ENCODE measurements around the gene ABHD1. TPM values are rescaled to one million over a fixed set of nuclear protein-coding genes. Genes with fewer than 3 reads are reported as not detected.
A peak's percentile ranks its signal among the peaks of the same experiment; 100 is the strongest.

ABHD1 gene
- total RNA-seq, 1 experiment from 2014 or later: 0.46 TPM

DNA sequence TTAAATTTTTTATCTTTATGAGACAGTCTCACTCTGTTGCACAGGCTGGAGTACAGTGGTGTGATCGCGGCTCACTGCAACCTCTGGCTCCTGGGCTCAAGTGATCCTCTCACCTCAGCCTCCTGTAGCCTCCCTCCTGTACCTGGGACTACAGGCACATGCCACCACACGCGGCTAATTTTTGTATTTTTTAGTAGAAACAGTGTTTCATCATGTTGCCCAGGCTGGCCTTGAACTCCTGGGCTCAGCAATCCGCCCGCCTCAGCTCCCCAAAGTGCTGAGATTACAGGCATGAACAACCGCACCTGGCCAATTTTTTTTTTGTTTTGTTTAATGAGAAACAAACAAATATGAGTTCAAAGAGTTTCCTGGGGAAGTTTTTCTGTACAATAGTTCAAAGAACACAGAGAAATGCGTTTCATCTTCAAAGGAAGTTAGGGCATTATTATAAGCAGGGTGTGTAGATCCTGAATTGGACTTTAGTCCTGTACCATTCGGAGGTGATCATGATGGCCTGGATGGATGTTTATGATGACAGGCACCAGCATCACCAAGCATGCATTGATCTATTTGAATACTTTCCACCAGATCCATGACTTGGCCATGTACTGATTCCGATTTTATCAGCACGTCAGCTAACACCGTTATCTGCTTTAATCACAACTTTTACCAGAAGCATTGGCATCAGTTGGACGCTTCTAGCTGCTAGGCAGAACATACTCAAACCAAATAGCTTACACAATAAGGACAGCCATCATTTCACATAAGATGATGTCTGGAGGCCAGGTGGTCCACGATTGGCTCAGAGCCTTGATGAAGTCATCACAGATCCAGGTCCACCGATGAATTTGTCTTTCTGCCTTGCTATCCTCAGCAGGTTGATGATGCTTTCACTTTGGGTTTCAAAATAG lies 54.1 kb downstream of the ABHD1 start:
- POLR2A ChIA-PET: no interaction called here
- H3K9me3 ChIP-seq (ENCODE audit: control insufficient read depth, insufficient read depth, low read depth, low read length): no peaks in the 10 kb centered on the region
- no peaks in the 10 kb centered on the region for H3K4me1 ChIP-seq (ENCODE audit: control insufficient read depth, insufficient read depth, low read length)
- H3K27me3 ChIP-seq (ENCODE audit: control insufficient read depth, insufficient read depth, low read length): peaks cover 2% of the 10 kb centered on the region
- no TSS peak for BruUV-seq (replicated peaks)
- CTCF ChIA-PET: interaction anchor here (0.7 kb wide), 1 partner anchor 19 kb away, joined by 3 read pairs; no protein-coding TSS in a partner anchor
- no peaks in the 10 kb centered on the region for H3K36me3 ChIP-seq (ENCODE audit: control insufficient read depth, insufficient read depth, low read length)
- 0 out of 2 replicates have a peak, but pooled peaks have one; percentile 37 for TF ChIP-seq TCF7L2 (IDR thresholded peaks at IDR 0.05; ENCODE audit: low read depth, low read length)
- TF ChIP-seq, protein P1, sequence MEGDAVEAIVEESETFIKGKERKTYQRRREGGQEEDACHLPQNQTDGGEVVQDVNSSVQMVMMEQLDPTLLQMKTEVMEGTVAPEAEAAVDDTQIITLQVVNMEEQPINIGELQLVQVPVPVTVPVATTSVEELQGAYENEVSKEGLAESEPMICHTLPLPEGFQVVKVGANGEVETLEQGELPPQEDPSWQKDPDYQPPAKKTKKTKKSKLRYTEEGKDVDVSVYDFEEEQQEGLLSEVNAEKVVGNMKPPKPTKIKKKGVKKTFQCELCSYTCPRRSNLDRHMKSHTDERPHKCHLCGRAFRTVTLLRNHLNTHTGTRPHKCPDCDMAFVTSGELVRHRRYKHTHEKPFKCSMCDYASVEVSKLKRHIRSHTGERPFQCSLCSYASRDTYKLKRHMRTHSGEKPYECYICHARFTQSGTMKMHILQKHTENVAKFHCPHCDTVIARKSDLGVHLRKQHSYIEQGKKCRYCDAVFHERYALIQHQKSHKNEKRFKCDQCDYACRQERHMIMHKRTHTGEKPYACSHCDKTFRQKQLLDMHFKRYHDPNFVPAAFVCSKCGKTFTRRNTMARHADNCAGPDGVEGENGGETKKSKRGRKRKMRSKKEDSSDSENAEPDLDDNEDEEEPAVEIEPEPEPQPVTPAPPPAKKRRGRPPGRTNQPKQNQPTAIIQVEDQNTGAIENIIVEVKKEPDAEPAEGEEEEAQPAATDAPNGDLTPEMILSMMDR (IDR thresholded peaks at IDR 0.05): no peak
- no peak for TF ChIP-seq POLR2AphosphoS5 (IDR thresholded peaks at IDR 0.05; ENCODE audit: low read depth, low read length)
- no peak for TF ChIP-seq SIN3A (IDR thresholded peaks at IDR 0.05; ENCODE audit: borderline replicate concordance, insufficient read depth, low read depth, low read length)
- TF ChIP-seq, protein P2, sequence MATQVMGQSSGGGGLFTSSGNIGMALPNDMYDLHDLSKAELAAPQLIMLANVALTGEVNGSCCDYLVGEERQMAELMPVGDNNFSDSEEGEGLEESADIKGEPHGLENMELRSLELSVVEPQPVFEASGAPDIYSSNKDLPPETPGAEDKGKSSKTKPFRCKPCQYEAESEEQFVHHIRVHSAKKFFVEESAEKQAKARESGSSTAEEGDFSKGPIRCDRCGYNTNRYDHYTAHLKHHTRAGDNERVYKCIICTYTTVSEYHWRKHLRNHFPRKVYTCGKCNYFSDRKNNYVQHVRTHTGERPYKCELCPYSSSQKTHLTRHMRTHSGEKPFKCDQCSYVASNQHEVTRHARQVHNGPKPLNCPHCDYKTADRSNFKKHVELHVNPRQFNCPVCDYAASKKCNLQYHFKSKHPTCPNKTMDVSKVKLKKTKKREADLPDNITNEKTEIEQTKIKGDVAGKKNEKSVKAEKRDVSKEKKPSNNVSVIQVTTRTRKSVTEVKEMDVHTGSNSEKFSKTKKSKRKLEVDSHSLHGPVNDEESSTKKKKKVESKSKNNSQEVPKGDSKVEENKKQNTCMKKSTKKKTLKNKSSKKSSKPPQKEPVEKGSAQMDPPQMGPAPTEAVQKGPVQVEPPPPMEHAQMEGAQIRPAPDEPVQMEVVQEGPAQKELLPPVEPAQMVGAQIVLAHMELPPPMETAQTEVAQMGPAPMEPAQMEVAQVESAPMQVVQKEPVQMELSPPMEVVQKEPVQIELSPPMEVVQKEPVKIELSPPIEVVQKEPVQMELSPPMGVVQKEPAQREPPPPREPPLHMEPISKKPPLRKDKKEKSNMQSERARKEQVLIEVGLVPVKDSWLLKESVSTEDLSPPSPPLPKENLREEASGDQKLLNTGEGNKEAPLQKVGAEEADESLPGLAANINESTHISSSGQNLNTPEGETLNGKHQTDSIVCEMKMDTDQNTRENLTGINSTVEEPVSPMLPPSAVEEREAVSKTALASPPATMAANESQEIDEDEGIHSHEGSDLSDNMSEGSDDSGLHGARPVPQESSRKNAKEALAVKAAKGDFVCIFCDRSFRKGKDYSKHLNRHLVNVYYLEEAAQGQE (IDR thresholded peaks at IDR 0.05; ENCODE audit: insufficient read depth in 1 of 2, low read depth in 2 of 2, low read length in 1 of 2): no peak
- no peak overlapping the region for H3K4me3 ChIP-seq (ENCODE audit: low read depth in 2 of 2, low read length in 2 of 2)
- no peak for DNase-seq (ENCODE audit: low read depth, low spot score)
- H3K27ac ChIP-seq (ENCODE audit: low read length): no peak overlapping the region
- in situ Hi-C loops (cut with HindIII; ENCODE audit: low pct_unique_long_range_greater_than_20kb, low sequenced_read_pairs): no loop called here
- intact Hi-C loops (cut with micrococcal nuclease; ENCODE audit: unreplicated experiment): no loop called here
- no peak for ATAC-seq

DNA sequence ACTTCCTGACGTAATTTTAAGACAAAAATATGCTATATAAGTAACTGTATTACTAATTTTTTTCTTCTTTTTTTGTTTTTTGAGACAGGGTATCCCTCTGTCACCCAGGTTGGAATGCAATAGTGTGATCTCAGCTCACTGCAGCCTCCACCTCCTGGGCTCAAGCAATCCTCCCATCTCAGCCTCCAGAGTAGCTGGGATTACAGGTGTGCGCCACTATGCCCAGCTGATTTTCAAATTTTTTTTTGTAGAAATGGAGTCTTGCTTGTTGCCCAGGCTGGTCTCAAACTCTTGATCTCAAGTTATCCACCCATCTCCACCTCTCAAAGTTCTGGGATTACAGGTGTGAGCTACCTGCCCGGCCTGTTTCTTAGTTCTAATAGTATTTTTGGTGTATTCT lies 54.9 kb downstream of the ABHD1 start:
- TF ChIP-seq SIN3A (IDR thresholded peaks at IDR 0.05; ENCODE audit: borderline replicate concordance, insufficient read depth, low read depth, low read length): no peak
- TF ChIP-seq, protein P2 (IDR thresholded peaks at IDR 0.05; ENCODE audit: insufficient read depth in 1 of 2, low read depth in 2 of 2, low read length in 1 of 2): no peak
- no peak for TF ChIP-seq TCF7L2 (IDR thresholded peaks at IDR 0.05; ENCODE audit: low read depth, low read length)
- TF ChIP-seq, protein P1 (IDR thresholded peaks at IDR 0.05): no peak
- no peak for TF ChIP-seq POLR2AphosphoS5 (IDR thresholded peaks at IDR 0.05; ENCODE audit: low read depth, low read length)
- intact Hi-C loops (cut with micrococcal nuclease; ENCODE audit: unreplicated experiment): no loop called here
- Histone ChIP-seq H3K27ac (ENCODE audit: low read length) (no peak overlapping the region), H3K4me1 (ENCODE audit: control insufficient read depth, insufficient read depth, low read length) (no peaks in the 10 kb centered on the region), H3K36me3 (ENCODE audit: control insufficient read depth, insufficient read depth, low read length) (no peaks in the 10 kb centered on the region), H3K9me3 (ENCODE audit: control insufficient read depth, insufficient read depth, low read depth, low read length) (no peaks in the 10 kb centered on the region), H3K4me3 (ENCODE audit: low read depth in 2 of 2, low read length in 2 of 2) (no peak overlapping the region), H3K27me3 (ENCODE audit: control insufficient read depth, insufficient read depth, low read length) (peaks cover 2% of the 10 kb centered on the region)
- ATAC-seq: no peak
- DNase-seq (ENCODE audit: low read depth, low spot score): no peak
- in situ Hi-C loops (cut with HindIII; ENCODE audit: low pct_unique_long_range_greater_than_20kb, low sequenced_read_pairs): no loop called here
- no TSS peak for BruUV-seq (replicated peaks)
- ChIA-PET CTCF (no interaction called here), POLR2A (interaction anchor here (0.6 kb wide), 1 partner anchor 35 kb away, joined by 9 read pairs; no protein-coding TSS in a partner anchor)
